ENCODE data around the gene SLC66A3.

GRCh38 chr2:11196246-11196645 lies 41.0 kb downstream of the SLC66A3 start:
- no peak for TF ChIP-seq CTCF (IDR thresholded peaks at IDR 0.05; ENCODE audit: borderline replicate concordance, extremely low read depth, low read length, poor library complexity, severe bottlenecking)
- no peak for TF ChIP-seq EZH2 (IDR thresholded peaks at IDR 0.05; ENCODE audit: borderline replicate concordance, low read depth, low read length, severe bottlenecking)
